ENCODE results near the gene CORO6. TPM values are rescaled to one million over a fixed set of nuclear protein-coding genes. Genes with fewer than 3 reads are reported as not detected.
A peak's percentile ranks its signal among the peaks of the same experiment; 100 is the strongest.

The CORO6 gene
- total and polyA plus RNA-seq, 2 of the 13 experiments (the other 11 are each of a cell fraction or from before 2014, with no cell fraction given) = 0.42 to 0.82 TPM

- TF ChIP-seq NR2C2 (CRISPR knock-in tag; IDR thresholded peaks at IDR 0.05; ENCODE audit: borderline replicate concordance) (peak; percentile 13; the same call in 1 of the 2 replicates), TMF1 (CRISPR knock-in tag; IDR thresholded peaks at IDR 0.05; ENCODE audit: low read depth) (no peak), ZNF484 (CRISPR knock-in tag; IDR thresholded peaks at IDR 0.05; ENCODE audit: borderline replicate concordance, low read depth) (no peak), ZNF18 (CRISPR knock-in tag; IDR thresholded peaks at IDR 0.05; ENCODE audit: insufficient replicate concordance) (no peak), ZNF225 (CRISPR knock-in tag; IDR thresholded peaks at IDR 0.05) (no peak), NONO (IDR thresholded peaks at IDR 0.05) (no peak), NONO (CRISPR knock-in tag; conservative IDR thresholded peaks at IDR 0.05) (no peak), ZNF101 (CRISPR knock-in tag; IDR thresholded peaks at IDR 0.05; ENCODE audit: borderline replicate concordance, low read depth) (no peak), MLX (CRISPR knock-in tag; IDR thresholded peaks at IDR 0.05) (no peak), ZNF331 (CRISPR knock-in tag; IDR thresholded peaks at IDR 0.05) (peak; percentile 38; the same call in 1 of the 2 replicates), SCMH1 (CRISPR knock-in tag; IDR thresholded peaks at IDR 0.05; ENCODE audit: borderline replicate concordance) (no peak), ARHGAP35 (CRISPR knock-in tag; IDR thresholded peaks at IDR 0.05; ENCODE audit: borderline replicate concordance) (no peak; the same call in 1 of the 2 replicates), EP300 (IDR thresholded peaks at IDR 0.05; ENCODE audit: low read depth in 2 of 2, low read length in 2 of 2) (no peak), EP300 (CRISPR knock-in tag; IDR thresholded peaks at IDR 0.05; ENCODE audit: borderline replicate concordance) (no peak), YEATS4 (CRISPR knock-in tag; IDR thresholded peaks at IDR 0.05; ENCODE audit: borderline replicate concordance) (peak; percentile 64), TFDP1 (CRISPR knock-in tag; IDR thresholded peaks at IDR 0.05; ENCODE audit: borderline replicate concordance) (no peak), ARID4A (CRISPR knock-in tag; IDR thresholded peaks at IDR 0.05; ENCODE audit: borderline replicate concordance) (peak; percentile 45; the same call in 1 of the 2 replicates), FOSL2 (CRISPR knock-in tag; IDR thresholded peaks at IDR 0.05) (no peak)
Observed at GRCh38 chr17:29591737-29592608, 30.7 kb downstream of the CORO6 start (continued).
